HG02973 (cell line): ENCODE data around the gene FURIN.
"Not testable (repeated sequence)": the region's sequence is repeated elsewhere in the genome, so short reads cannot be mapped to it uniquely, and the experiment has no call there.

Experiments used
- ATAC-seq: cut with Tn5 transposase; IDR thresholded peaks from one replicate; pipeline ENCODE4 v1.9.1; 2021; ENCODE audit warnings: moderate library complexity; ENCODE audit not compliant: unreplicated experiment

FURIN gene

GRCh38 chr15:90901175-90902039 lies 33.0 kb downstream of the FURIN start:
- no peak for ATAC-seq

- peak; percentile 55 for ATAC-seq
These were observed 33.9 kb downstream of the FURIN start for GRCh38 chr15:90902040-90902839.

- peak; percentile 46 for ATAC-seq
These were observed 34.7 kb downstream of the FURIN start, which contains the start of gene MAN2A2 for GRCh38 chr15:90902840-90903732. Gene MAN2A2 (plus strand): TSS chr15:90903302. CDS start chr15:90904208, 906 bp downstream.

- ATAC-seq = no peak
These were observed 35.5 kb downstream of the FURIN start for GRCh38 chr15:90903733-90904536.

GRCh38 chr15:90904746-90905145 lies 36.4 kb downstream of the FURIN start:
- ATAC-seq = no peak

GRCh38 chr15:90905306-90906180 lies 37.2 kb downstream of the FURIN start:
- no peak for ATAC-seq

GRCh38 chr15:90906181-90906849 lies 37.9 kb downstream of the FURIN start:
- no peak for ATAC-seq

GRCh38 chr15:90907051-90907660 lies 38.8 kb downstream of the FURIN start:
- ATAC-seq = no peak

- no peak for ATAC-seq
These were observed 39.6 kb downstream of the FURIN start for GRCh38 chr15:90907838-90908507.

GRCh38 chr15:90909449-90909848 lies 41.1 kb downstream of the FURIN start:
- ATAC-seq = not testable (repeated sequence)

GRCh38 chr15:90909976-90910375 lies 41.6 kb downstream of the FURIN start:
- ATAC-seq = no peak

GRCh38 chr15:90910441-90911301 lies 42.3 kb downstream of the FURIN start:
- no peak for ATAC-seq

GRCh38 chr15:90911302-90911623 lies 42.9 kb downstream of the FURIN start:
- ATAC-seq = no peak

GRCh38 chr15:90911906-90912769 lies 43.8 kb downstream of the FURIN start:
- no peak for ATAC-seq

- no peak for ATAC-seq
These were observed 44.3 kb downstream of the FURIN start for GRCh38 chr15:90912770-90913075.

GRCh38 chr15:90913398-90913944 lies 45.1 kb downstream of the FURIN start:
- ATAC-seq = no peak
